HCT116 (cell line): ENCODE data around the gene NLRP1. TPM values are rescaled to one million over a fixed set of nuclear protein-coding genes. Genes with fewer than 3 reads are reported as not detected.

Source experiments
- ATAC-seq: fragments of 200-7000 bp; cut with Tn5 transposase; 2 replicates; pipeline ENCODE4 v1.9.1; 2020; ENCODE audit warnings: mild to moderate bottlenecking, moderate library complexity
- BruUV-seq: library from RNA; stranded (reverse); fragments of 400-500 nt; replicated peaks from 2 replicates; lab custom pipeline; 2021; lab: Mats Ljungman, UMichigan
- CTCF ChIA-PET: fragments of 300-600 bp; sonication (Branson Sonifier 250); formaldehyde crosslinking; loops from one replicate; lab custom pipeline; 2021; ENCODE audit warnings: antibody characterized with exemption; lab: Charles Lee
- POLR2A ChIA-PET: fragments of 300-600, 350-600 bp; sonication (Branson Sonifier 250); formaldehyde crosslinking; loops from one replicate; lab custom pipeline; 2021; ENCODE audit warnings: antibody characterized with exemption; lab: Charles Lee
- RAD21 ChIA-PET, 2 experiments: fragments of 300-600 bp; sonication (Branson Sonifier 250); formaldehyde crosslinking; loops; one replicate each; lab custom pipeline; 2023; ENCODE audit warnings: low total read pairs in 2 of 2; ENCODE audit not compliant: uncharacterized antibody in 2 of 2, unreplicated experiment in 2 of 2, low non-redundant PET in 1 of 2; lab: Charles Lee
- DNase-seq: peaks from one replicate; pipeline ENCODE4 v3.0.0-alpha.2; 2010; ENCODE audit warnings: low read depth, low spot score
- H2AFZ ChIP-seq: fragments of 200-600 bp; shearing (Covaris generic), sonication (generic); 2 replicates; pipeline ENCODE4 v1.6.1; 2017; ENCODE audit warnings: low read depth, mixed run types, mixed read lengths, antibody characterized with exemption, low read length; ENCODE audit not compliant: poor library complexity, severe bottlenecking
- H3K27ac ChIP-seq: 2 replicates; pipeline ENCODE4 v1.5.1; 2012; ENCODE audit warnings: low read depth, low read length
- H3K27me3 ChIP-seq: fragments of 200-600 bp; sonication (generic); 2 replicates; pipeline ENCODE4 v1.6.1; 2016; ENCODE audit warnings: mixed run types, low read length, mixed read lengths; ENCODE audit not compliant: insufficient read depth
- H3K36me3 ChIP-seq, 2 experiments: fragments of 200-500 bp in 1 of 2; fragments of 200-600 bp in 1 of 2; sonication (Bioruptor generic) in 1 of 2; sonication (generic) in 1 of 2; 2 replicates each; pipeline versions ENCODE4 v1.5.1 to v1.6.1; 2014 to 2016; ENCODE audit warnings: low read length in 2 of 2, inconsistent platforms in 1 of 2, mixed read lengths in 1 of 2, mixed run types in 1 of 2; ENCODE audit not compliant: insufficient read depth in 2 of 2, control insufficient read depth in 1 of 2
- H3K4me1 ChIP-seq, 2 experiments: fragments of 200-600 bp in 1 of 2; sonication (generic) in 1 of 2; 2 replicates each; pipeline versions ENCODE4 v1.5.1 to v1.6.1; 2012 to 2017; ENCODE audit warnings: low read length in 2 of 2, inconsistent platforms in 1 of 2, mild to moderate bottlenecking in 1 of 2, mixed read lengths in 1 of 2, mixed run types in 1 of 2, moderate library complexity in 1 of 2; ENCODE audit not compliant: insufficient read depth in 2 of 2, control insufficient read depth in 1 of 2
- H3K4me2 ChIP-seq: fragments of 200-600 bp; sonication (generic); 2 replicates; pipeline ENCODE4 v1.6.1; 2017; ENCODE audit warnings: mixed run types, low read length, mixed read lengths
- H3K4me3 ChIP-seq, 2 experiments: fragments of 200-600 bp in 1 of 2; sonication (generic) in 1 of 2; replicated peaks in 1 of 2; 2 replicates each; pipeline ENCODE4 v1.5.1; 2011 to 2016; ENCODE audit warnings: low read length in 2 of 2, control low read depth in 1 of 2, low read depth in 1 of 2, mild to moderate bottlenecking in 1 of 2, mixed read lengths in 1 of 2, mixed run types in 1 of 2
- H3K79me2 ChIP-seq: fragments of 200-600 bp; sonication (generic); 2 replicates; pipeline ENCODE4 v1.6.1; 2017; ENCODE audit warnings: mild to moderate bottlenecking, mixed run types, low read length, moderate library complexity, mixed read lengths; ENCODE audit not compliant: insufficient read depth
- H3K9ac ChIP-seq: fragments of 200-600 bp; sonication (generic); 2 replicates; pipeline ENCODE4 v1.6.1; 2016; ENCODE audit warnings: low read length, mixed read lengths
- H3K9me2 ChIP-seq: fragments of 200-600 bp; sonication (generic), shearing (Covaris generic); 2 replicates; pipeline ENCODE4 v1.6.1; 2017; ENCODE audit warnings: mixed run types, mild to moderate bottlenecking, moderate library complexity; ENCODE audit not compliant: insufficient read depth
- H3K9me3 ChIP-seq, 2 experiments: fragments of 200-500 bp in 1 of 2; fragments of 200-600 bp in 1 of 2; sonication (Bioruptor generic) in 1 of 2; sonication (generic) in 1 of 2; 2 replicates each; pipeline ENCODE4 v1.6.1; 2014 to 2017; ENCODE audit warnings: low read length in 2 of 2, mixed read lengths in 2 of 2, inconsistent platforms in 1 of 2, low read depth in 1 of 2, mild to moderate bottlenecking in 1 of 2, mixed run types in 1 of 2, moderate library complexity in 1 of 2; ENCODE audit not compliant: control insufficient read depth in 1 of 2, insufficient read depth in 1 of 2
- H4K20me1 ChIP-seq: fragments of 200-600 bp; sonication (generic), shearing (Covaris generic); 2 replicates; pipeline ENCODE4 v1.6.1; 2017; ENCODE audit warnings: mixed run types, mild to moderate bottlenecking, moderate library complexity; ENCODE audit not compliant: insufficient read depth
- CBX3 ChIP-seq: IDR thresholded peaks from 2 replicates; pipeline ENCODE4 v1.6.1; 2012; ENCODE audit warnings: low read depth
- CEBPB ChIP-seq: IDR thresholded peaks from 2 replicates; pipeline ENCODE4 v1.6.1; 2012; ENCODE audit warnings: low read depth
- ELF1 ChIP-seq: IDR thresholded peaks from 2 replicates; pipeline ENCODE4 v1.6.1; 2012; ENCODE audit warnings: low read depth, borderline replicate concordance
- EZH2 ChIP-seq: fragments of 200-600 bp; sonication (generic); IDR thresholded peaks from 2 replicates; pipeline ENCODE4 v1.6.1; 2017; ENCODE audit warnings: antibody characterized with exemption, mixed run types
- EZH2phosphoT487 ChIP-seq: fragments of 200-600 bp; IDR thresholded peaks from 2 replicates; pipeline ENCODE4 v1.6.1; 2018; ENCODE audit warnings: antibody characterized with exemption, borderline replicate concordance
- FOSL1 ChIP-seq: IDR thresholded peaks from 2 replicates; pipeline ENCODE4 v1.6.1; 2012; ENCODE audit warnings: low read depth
- JUND ChIP-seq: IDR thresholded peaks from 2 replicates; pipeline ENCODE4 v1.6.1; 2012
- POLR2AphosphoS5 ChIP-seq: IDR thresholded peaks from 2 replicates; pipeline ENCODE4 v1.6.1; 2011; ENCODE audit warnings: mild to moderate bottlenecking, low read depth, low read length, moderate library complexity
- RAD21 ChIP-seq: IDR thresholded peaks from 2 replicates; pipeline ENCODE4 v1.6.1; 2012; ENCODE audit warnings: low read depth, mild to moderate bottlenecking
- SIN3A ChIP-seq: IDR thresholded peaks from 2 replicates; pipeline ENCODE4 v1.6.1; 2012; ENCODE audit warnings: low read depth
- SP1 ChIP-seq: IDR thresholded peaks from 2 replicates; pipeline ENCODE4 v1.6.1; 2012; ENCODE audit warnings: low read depth
- SRF ChIP-seq: IDR thresholded peaks from 2 replicates; pipeline ENCODE4 v1.6.1; 2012; ENCODE audit warnings: low read depth
- TCF7L2 ChIP-seq: IDR thresholded peaks from 2 replicates; pipeline ENCODE4 v1.7.0; 2011; ENCODE audit warnings: borderline replicate concordance, inconsistent platforms; ENCODE audit not compliant: insufficient read depth, insufficient read length; ENCODE audit errors: extremely low read depth
- YY1 ChIP-seq: IDR thresholded peaks from 2 replicates; pipeline ENCODE4 v1.6.1; 2011; ENCODE audit warnings: low read length, low read depth, moderate library complexity, mild to moderate bottlenecking; ENCODE audit not compliant: insufficient replicate concordance; ENCODE audit errors: extremely low read depth
- ZNF274 ChIP-seq: fragments of 200-500 bp; sonication (Bioruptor generic); IDR thresholded peaks from 2 replicates; pipeline ENCODE4 v1.6.1; 2014; ENCODE audit warnings: mild to moderate bottlenecking, low read depth, low read length, inconsistent platforms
- intact Hi-C: fragments of 100-400 bp; cut with micrococcal nuclease; formaldehyde crosslinking; loops from 2 replicates; pipeline ENCODE4 v1.10.0; 2022
- total RNA-seq: library from RNA; stranded (reverse); gene quantifications from one replicate; pipeline ENCODE4 v1.2.1, GENCODE V29; 2021; ENCODE audit not compliant: unreplicated experiment
- TF ChIP-seq, protein P1 (sequence below): IDR thresholded peaks from 2 replicates; pipeline ENCODE4 v1.6.1; 2011; ENCODE audit warnings: mild to moderate bottlenecking, low read length, moderate library complexity; ENCODE audit not compliant: insufficient replicate concordance; ENCODE audit errors: extremely low read depth
- TF ChIP-seq, protein P2 (sequence below): IDR thresholded peaks from 2 replicates; pipeline ENCODE4 v1.6.1; 2012; ENCODE audit warnings: low read depth
- TF ChIP-seq, protein P3 (sequence below), 3 experiments: fragments of 200-600 bp in 1 of 3; sonication (generic) in 1 of 3; IDR thresholded peaks in 2 of 3; conservative IDR thresholded peaks in 1 of 3; 2 replicates each; pipeline ENCODE4 v1.5.1; 2012 to 2017; ENCODE audit warnings: low read depth in 2 of 3, low read length in 2 of 3, antibody characterized with exemption in 1 of 3, borderline replicate concordance in 1 of 3, control low read depth in 1 of 3, mild to moderate bottlenecking in 1 of 3, mixed read lengths in 1 of 3, mixed run types in 1 of 3, moderate library complexity in 1 of 3; ENCODE audit not compliant: insufficient read depth in 1 of 3

The NLRP1 gene
- total RNA-seq, 1 experiment from 2014 or later = 7.2 TPM

- intact Hi-C loops = loop anchor here (1.0 kb wide), 1 partner anchor 17 kb away; no protein-coding TSS in a partner anchor
- TSS peak; percentile 67 for BruUV-seq
- Histone ChIP-seq H3K4me3 (peak within 1 kb of the TSS; percentile 90 to 93), H3K4me1 (peaks cover 13 to 20% of the 10 kb centered on the region in 2 experiments), H3K9me2 (no peaks in the 10 kb centered on the region), H4K20me1 (no peaks in the 10 kb centered on the region), H3K9me3 (no peaks in the 10 kb centered on the region), H3K9ac (peak within 1 kb of the TSS; percentile 93), H3K27ac (peak within 1 kb of the TSS; percentile 89), H3K79me2 (peaks cover 71% of the 10 kb centered on the region), H3K4me2 (peak within 1 kb of the TSS; percentile 90), H2AFZ (no peak within 1 kb of the TSS), H3K36me3 (peaks cover 24 to 41% of the 10 kb centered on the region in 2 experiments), H3K27me3 (no peaks in the 10 kb centered on the region)
- DNase-seq (peak; percentile 97), ATAC-seq (peak; percentile 87)
- CTCF ChIA-PET = interaction anchor here (0.7 to 1.6 kb wide), 3 partner anchors 12 to 275 kb away, joined by 3 to 8 read pairs (median 3); partner anchors contain the start of gene C1QBP
- RAD21 ChIA-PET = no interaction called here
- POLR2A ChIA-PET = interaction anchor here (0.8 to 1.9 kb wide), 7 partner anchors 9 to 703 kb away, joined by 3 to 11 read pairs (median 3); partner anchors contain the start of genes C1QBP and DHX33
- TF ChIP-seq, protein P1, sequence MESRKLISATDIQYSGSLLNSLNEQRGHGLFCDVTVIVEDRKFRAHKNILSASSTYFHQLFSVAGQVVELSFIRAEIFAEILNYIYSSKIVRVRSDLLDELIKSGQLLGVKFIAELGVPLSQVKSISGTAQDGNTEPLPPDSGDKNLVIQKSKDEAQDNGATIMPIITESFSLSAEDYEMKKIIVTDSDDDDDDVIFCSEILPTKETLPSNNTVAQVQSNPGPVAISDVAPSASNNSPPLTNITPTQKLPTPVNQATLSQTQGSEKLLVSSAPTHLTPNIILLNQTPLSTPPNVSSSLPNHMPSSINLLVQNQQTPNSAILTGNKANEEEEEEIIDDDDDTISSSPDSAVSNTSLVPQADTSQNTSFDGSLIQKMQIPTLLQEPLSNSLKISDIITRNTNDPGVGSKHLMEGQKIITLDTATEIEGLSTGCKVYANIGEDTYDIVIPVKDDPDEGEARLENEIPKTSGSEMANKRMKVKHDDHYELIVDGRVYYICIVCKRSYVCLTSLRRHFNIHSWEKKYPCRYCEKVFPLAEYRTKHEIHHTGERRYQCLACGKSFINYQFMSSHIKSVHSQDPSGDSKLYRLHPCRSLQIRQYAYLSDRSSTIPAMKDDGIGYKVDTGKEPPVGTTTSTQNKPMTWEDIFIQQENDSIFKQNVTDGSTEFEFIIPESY = no peak
- TF ChIP-seq SP1 = peak; percentile 73
- no peak for TF ChIP-seq FOSL1
- peak; percentile 59 for TF ChIP-seq ELF1
- TF ChIP-seq, protein P2, sequence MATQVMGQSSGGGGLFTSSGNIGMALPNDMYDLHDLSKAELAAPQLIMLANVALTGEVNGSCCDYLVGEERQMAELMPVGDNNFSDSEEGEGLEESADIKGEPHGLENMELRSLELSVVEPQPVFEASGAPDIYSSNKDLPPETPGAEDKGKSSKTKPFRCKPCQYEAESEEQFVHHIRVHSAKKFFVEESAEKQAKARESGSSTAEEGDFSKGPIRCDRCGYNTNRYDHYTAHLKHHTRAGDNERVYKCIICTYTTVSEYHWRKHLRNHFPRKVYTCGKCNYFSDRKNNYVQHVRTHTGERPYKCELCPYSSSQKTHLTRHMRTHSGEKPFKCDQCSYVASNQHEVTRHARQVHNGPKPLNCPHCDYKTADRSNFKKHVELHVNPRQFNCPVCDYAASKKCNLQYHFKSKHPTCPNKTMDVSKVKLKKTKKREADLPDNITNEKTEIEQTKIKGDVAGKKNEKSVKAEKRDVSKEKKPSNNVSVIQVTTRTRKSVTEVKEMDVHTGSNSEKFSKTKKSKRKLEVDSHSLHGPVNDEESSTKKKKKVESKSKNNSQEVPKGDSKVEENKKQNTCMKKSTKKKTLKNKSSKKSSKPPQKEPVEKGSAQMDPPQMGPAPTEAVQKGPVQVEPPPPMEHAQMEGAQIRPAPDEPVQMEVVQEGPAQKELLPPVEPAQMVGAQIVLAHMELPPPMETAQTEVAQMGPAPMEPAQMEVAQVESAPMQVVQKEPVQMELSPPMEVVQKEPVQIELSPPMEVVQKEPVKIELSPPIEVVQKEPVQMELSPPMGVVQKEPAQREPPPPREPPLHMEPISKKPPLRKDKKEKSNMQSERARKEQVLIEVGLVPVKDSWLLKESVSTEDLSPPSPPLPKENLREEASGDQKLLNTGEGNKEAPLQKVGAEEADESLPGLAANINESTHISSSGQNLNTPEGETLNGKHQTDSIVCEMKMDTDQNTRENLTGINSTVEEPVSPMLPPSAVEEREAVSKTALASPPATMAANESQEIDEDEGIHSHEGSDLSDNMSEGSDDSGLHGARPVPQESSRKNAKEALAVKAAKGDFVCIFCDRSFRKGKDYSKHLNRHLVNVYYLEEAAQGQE = no peak
- peak; percentile 10 for TF ChIP-seq YY1
- TF ChIP-seq CEBPB = no peak
- TF ChIP-seq TCF7L2 = peak; percentile 22
- peak; percentile 91 for TF ChIP-seq SIN3A
- TF ChIP-seq CBX3 = no peak
- TF ChIP-seq JUND = no peak
- TF ChIP-seq, protein P3, sequence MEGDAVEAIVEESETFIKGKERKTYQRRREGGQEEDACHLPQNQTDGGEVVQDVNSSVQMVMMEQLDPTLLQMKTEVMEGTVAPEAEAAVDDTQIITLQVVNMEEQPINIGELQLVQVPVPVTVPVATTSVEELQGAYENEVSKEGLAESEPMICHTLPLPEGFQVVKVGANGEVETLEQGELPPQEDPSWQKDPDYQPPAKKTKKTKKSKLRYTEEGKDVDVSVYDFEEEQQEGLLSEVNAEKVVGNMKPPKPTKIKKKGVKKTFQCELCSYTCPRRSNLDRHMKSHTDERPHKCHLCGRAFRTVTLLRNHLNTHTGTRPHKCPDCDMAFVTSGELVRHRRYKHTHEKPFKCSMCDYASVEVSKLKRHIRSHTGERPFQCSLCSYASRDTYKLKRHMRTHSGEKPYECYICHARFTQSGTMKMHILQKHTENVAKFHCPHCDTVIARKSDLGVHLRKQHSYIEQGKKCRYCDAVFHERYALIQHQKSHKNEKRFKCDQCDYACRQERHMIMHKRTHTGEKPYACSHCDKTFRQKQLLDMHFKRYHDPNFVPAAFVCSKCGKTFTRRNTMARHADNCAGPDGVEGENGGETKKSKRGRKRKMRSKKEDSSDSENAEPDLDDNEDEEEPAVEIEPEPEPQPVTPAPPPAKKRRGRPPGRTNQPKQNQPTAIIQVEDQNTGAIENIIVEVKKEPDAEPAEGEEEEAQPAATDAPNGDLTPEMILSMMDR (IDR thresholded peaks at IDR 0.05 in 2 of 3, conservative IDR thresholded peaks at IDR 0.05 in 1 of 3; ENCODE audit: borderline replicate concordance in 1 of 3, insufficient read depth in 1 of 3, low read depth in 2 of 3, low read length in 2 of 3) = no peak
- TF ChIP-seq SRF = no peak
- TF ChIP-seq EZH2 = no peak
- peak; percentile 60; the same call in 1 of the 2 replicates for TF ChIP-seq POLR2AphosphoS5
- TF ChIP-seq EZH2phosphoT487 = no peak
- TF ChIP-seq RAD21 = no peak
- no peak for TF ChIP-seq ZNF274
These were observed 97.8 kb downstream of the NLRP1 start, which contains the start of gene MIS12 for GRCh38 chr17:5486206-5487124. TSS of gene MIS12 (plus strand) at chr17:5486566. CDS start at chr17:5488863, 2,297 bp downstream.
